Activated gamma-delta T cell treated with anti-CD3 and anti-CD28 coated beads, Interleukin-2, amount 50 U/mL, for 16 hours (primary cell): ENCODE measurements around the gene SDCBP2.

Source experiments
- DNase-seq: peaks from one replicate; pipeline ENCODE4 v3.0.0-alpha.2; 2020; ENCODE audit warnings: low read depth

Gene SDCBP2

GRCh38 chr20:1296117-1296610 lies 32.8 kb downstream of the SDCBP2 start:
- no peak for DNase-seq

- no peak for DNase-seq
These were observed 33.5 kb downstream of the SDCBP2 start for GRCh38 chr20:1295276-1295930.

GRCh38 chr20:1294497-1294896 lies 34.4 kb downstream of the SDCBP2 start:
- no peak for DNase-seq

- DNase-seq: no peak
These were observed 35.1 kb downstream of the SDCBP2 start for GRCh38 chr20:1293641-1294379.

GRCh38 chr20:1292620-1293019 lies 36.3 kb downstream of the SDCBP2 start:
- DNase-seq: no peak

GRCh38 chr20:1291191-1291741 lies 37.7 kb downstream of the SDCBP2 start:
- DNase-seq: no peak

GRCh38 chr20:1287787-1288569 lies 41.0 kb downstream of the SDCBP2 start:
- DNase-seq: no peak

GRCh38 chr20:1287306-1287705 lies 41.6 kb downstream of the SDCBP2 start:
- DNase-seq: no peak

- DNase-seq: no peak
These were observed 42.5 kb downstream of the SDCBP2 start for GRCh38 chr20:1286267-1287024.

GRCh38 chr20:1283522-1284510 lies 45.1 kb downstream of the SDCBP2 start:
- no peak for DNase-seq

- DNase-seq: no peak
These were observed 46.0 kb downstream of the SDCBP2 start for GRCh38 chr20:1282966-1283365.

GRCh38 chr20:1281279-1282057 lies 47.5 kb downstream of the SDCBP2 start:
- no peak for DNase-seq

GRCh38 chr20:1280195-1281102 lies 48.5 kb downstream of the SDCBP2 start:
- no peak for DNase-seq

- no peak for DNase-seq
These were observed 49.9 kb downstream of the SDCBP2 start for GRCh38 chr20:1278993-1279392.

GRCh38 chr20:1277529-1278322 lies 51.2 kb downstream of the SDCBP2 start:
- DNase-seq: no peak

- no peak for DNase-seq
These were observed 53.0 kb downstream of the SDCBP2 start for GRCh38 chr20:1275919-1276318.

GRCh38 chr20:1274485-1275311 lies 54.2 kb downstream of the SDCBP2 start:
- DNase-seq: no peak
